Mucosa of gallbladder (tissue), 1 donor: ENCODE measurements around the gene MALL. TPM values are rescaled to one million over a fixed set of nuclear protein-coding genes. Genes with fewer than 3 reads are reported as not detected.
"Not testable (repeated sequence)": the region's sequence is repeated elsewhere in the genome, so short reads cannot be mapped to it uniquely, and the experiment has no call there.

Experiments used
- DNase-seq: peaks from one replicate; pipeline ENCODE4 v3.0.0-alpha.2; 2020; ENCODE audit warnings: low spot score
- total RNA-seq: library from RNA; stranded (reverse); gene quantifications from one replicate; pipeline ENCODE4 v1.2.1, GENCODE V29; 2021
- donor health status: DM: no; HTN: no; CAD: no.

MALL gene
- total RNA-seq, 1 donor from 2014 or later: 43.7 TPM

- DNase-seq: no peak
Observed at GRCh38 chr2:110120171-110121051, 4.8 kb upstream of the MALL start.

GRCh38 chr2:110116033-110116710 lies 550 bp upstream of the MALL start:
- peak; percentile 43 for DNase-seq

GRCh38 chr2:110114831-110115255 lies 779 bp downstream of the MALL start:
- DNase-seq: no peak

GRCh38 chr2:110113961-110114591 lies 1.5 kb downstream of the MALL start:
- peak; percentile 67 for DNase-seq

GRCh38 chr2:110108291-110108690 lies 7.3 kb downstream of the MALL start:
- DNase-seq: not testable (repeated sequence)

- no peak for DNase-seq
Observed at GRCh38 chr2:110107092-110108079, 8.2 kb downstream of the MALL start.

- no peak for DNase-seq
Observed at GRCh38 chr2:110106642-110107041, 9.0 kb downstream of the MALL start.

GRCh38 chr2:110105608-110106467 lies 9.8 kb downstream of the MALL start:
- DNase-seq: no peak

- DNase-seq: no peak
Observed at GRCh38 chr2:110105183-110105582, 10.4 kb downstream of the MALL start.

GRCh38 chr2:110104025-110104771 lies 11.4 kb downstream of the MALL start:
- no peak for DNase-seq

GRCh38 chr2:110103061-110103961 lies 12.3 kb downstream of the MALL start:
- DNase-seq: no peak

GRCh38 chr2:110101901-110102803 lies 13.5 kb downstream of the MALL start:
- DNase-seq: no peak

- DNase-seq: peak; percentile 94
Observed at GRCh38 chr2:110101280-110101844, 14.3 kb downstream of the MALL start.

GRCh38 chr2:110100880-110101279 lies 14.7 kb downstream of the MALL start:
- not testable (repeated sequence) for DNase-seq

- DNase-seq: no peak
Observed at GRCh38 chr2:110100480-110100879, 15.1 kb downstream of the MALL start.

- DNase-seq: no peak
Observed at GRCh38 chr2:110099471-110100225, 16.0 kb downstream of the MALL start.
